HPDE6-E6E7 (cell line): ENCODE results near the gene MTFR1L.

Experiments used
- DNase-seq: peaks from one replicate; pipeline ENCODE4 v3.0.0; 2011; ENCODE audit warnings: missing footprints; ENCODE audit errors: extremely low spot score

The MTFR1L gene

DNA sequence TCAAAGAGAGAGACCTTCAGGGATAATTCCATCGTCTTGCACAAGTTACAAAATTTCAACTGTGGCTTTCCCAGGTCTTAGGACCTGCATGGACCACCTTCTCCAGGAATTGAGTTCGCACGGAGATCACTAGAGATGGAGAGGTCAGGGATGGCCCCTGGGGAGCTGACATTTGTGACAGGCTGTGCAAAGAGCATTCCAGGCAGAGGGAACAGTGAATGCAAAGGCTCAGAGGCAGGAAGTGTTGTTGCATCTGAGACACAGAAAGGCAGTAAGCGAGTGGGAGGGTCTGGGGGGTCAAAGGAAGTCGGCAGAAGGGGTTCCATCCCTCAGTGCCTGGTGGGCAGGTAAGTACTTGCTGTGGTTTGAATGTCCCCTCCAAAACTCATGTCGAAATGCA, 29.3 kb upstream of the MTFR1L start:
- DNase-seq = no peak

DNA sequence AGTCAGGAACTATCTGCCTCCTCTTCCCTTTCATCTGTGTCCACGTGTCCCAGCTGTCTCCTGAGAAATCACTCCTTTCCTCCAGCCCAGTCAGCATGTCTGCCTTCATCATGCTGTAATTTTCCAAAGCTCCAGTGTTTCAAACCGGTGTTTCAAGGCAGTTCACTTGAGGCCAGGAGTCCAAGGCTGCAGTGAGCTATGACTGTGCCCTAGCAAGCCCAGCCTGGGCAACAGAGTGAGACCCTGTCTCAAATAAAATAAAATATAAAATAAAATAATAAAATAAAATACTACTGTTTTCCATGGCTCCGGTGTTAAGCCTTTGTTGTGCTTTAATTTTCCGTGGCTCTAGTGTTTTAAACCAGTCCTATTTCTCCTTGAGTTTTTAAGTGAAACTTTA, 27.6 kb upstream of the MTFR1L start:
- DNase-seq = no peak

DNA sequence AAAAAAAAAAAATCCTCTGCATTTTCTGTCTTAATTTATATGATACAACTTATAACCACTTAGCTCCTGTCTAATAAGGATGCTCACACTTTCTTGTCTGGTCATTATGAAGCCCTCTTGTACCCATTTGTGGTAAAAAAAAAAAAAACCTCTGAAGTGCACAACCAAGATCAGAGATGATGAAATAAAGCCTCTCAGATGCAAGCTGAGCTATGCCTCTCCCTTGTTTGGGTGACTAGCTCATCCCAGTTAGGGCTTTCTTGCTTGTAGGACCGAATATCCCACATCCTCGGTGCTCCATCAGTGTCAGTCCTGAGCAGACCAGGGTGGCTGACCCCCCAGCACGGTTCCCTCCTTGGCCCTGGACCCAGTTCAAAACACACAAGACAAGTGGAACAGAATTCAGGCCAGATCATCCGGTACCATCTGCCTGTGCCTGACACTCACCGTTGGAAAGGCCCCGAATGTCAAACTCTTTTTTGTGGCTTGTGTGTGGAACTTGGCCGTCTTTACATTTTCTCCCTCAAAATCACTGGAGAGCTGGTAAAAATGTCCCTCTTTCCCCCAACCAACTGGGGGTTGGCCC, 26.1 kb upstream of the MTFR1L start:
- no peak for DNase-seq

DNA sequence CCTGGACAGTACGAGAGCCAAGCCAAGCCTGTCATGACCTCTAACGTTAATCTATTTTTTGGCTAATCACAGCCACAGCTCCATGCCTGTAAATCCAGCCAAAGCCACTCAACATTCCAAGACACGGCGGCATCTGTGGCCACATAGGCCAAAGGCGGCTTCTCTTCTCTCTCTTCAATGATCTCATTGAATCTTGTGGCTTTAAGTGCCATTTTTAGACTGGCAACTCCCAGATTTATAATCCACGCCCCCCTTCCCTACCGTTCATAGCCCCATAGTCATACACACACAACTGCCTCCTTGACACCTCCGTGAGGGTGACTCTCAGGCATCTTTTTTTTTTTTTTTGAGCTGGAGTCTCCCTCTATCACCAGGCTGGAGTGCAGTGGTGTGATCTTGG, 25.4 kb upstream of the MTFR1L start:
- DNase-seq = no peak

DNA sequence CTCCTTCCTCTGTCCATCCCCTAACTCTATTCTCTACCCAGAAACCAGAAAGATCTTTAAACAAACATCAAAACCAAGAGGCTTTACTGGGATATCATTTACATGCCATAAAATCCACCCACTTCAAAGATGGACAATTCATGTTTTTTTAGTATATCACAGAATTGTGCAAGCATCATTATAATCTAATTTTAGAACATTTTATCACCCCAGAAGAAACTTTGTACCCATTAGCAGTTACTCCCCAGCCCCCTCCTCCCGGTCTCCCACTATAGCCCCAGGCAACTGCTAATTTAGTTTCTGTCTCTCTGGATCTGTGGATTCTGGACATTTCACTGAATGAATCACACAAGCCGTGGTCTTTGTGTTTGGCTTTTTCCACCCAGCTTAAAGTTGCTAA, 24.5 kb upstream of the MTFR1L start:
- DNase-seq = no peak

DNA sequence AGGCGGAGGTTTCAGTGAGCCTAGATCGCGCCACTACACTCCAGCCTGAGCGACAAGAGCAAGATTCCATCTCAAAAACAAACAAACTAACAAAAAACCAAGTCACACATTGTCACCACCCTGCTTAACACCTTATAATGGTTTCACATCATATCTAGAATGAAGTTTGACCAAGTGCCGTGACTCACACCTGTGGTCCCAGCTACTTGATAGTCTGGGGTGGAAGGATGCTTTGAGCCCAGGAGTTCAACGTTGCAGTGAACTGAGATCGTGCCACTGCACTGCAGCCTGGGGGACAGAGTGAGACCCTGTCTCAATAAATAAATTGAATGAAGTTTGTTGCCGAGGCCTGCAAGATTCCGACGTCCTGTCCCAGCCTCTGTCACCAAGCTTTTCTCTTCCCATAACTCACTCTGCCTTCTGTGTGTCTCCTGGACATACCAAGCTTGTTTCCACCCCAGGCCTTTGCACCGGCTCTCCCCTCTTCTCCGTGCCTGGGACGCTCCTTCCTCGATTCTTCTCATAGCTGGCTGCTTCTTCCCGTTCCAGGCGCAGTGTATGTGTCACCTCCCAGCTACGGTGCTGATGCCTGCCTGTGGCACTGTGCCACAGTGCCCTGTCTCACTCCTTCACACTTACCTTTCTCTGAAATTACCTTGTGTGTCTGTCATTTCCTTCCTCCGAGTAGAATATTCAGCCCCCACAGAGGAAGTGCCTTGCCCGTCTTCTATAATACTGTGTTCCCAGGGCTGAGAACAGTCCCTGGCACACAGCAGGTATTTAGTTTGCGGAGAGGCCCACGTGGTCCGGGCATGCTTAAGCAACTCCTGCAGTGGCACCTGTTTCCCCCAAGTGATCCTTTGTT, 23.6 kb upstream of the MTFR1L start:
- no peak for DNase-seq

DNA sequence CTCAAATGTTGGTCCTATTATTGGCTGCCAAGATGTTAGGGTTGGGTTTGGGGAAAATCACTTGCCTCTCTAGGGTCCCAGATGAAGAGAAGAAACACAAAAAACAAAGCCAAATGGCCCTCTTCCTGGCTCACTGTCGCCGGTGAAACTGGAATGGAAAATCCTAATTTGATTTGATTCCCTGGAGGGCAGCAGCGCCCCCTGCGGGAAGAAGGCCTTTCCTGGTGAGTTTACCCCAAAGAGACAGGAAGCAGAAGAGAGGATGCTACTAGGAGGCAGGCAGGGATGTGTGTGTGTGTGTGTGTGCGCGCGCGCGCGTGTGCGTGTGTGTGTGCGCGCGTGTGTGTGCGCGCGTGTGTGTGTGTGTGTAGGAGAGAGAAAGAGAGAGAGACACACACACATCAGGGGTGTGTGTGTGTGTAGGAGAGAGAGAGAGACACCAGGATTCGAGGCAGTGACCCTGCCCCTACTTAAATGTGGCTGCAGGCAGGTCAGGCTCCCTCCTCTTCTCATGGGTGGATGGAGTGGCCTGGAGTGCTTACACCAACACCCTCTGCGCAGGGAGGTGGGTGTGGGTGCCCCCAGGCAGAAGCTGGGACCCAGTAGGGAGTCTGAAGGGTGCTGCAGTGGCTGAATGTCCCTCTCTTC, 22.8 kb upstream of the MTFR1L start:
- peak; percentile 64 for DNase-seq

DNA sequence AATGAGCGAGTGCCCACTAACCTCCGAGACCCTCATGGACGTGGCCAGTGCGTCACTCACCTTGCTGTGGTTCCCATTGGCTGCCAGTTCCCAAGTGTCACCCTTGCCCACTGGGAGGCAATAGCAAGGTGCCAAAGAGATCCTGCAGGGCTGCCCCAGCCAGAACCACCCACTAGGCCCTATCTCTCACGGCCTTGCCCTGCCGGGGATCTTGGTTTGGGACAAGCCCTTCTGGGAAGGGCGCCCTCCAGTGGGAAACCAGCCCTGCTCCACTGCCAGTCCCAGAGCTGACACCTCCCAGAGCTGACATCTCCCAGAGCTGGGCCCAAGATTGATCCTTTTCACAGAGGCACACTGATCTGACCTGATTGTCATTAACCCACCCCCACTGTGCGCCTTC, 21.8 kb upstream of the MTFR1L start:
- DNase-seq = peak; percentile 50

DNA sequence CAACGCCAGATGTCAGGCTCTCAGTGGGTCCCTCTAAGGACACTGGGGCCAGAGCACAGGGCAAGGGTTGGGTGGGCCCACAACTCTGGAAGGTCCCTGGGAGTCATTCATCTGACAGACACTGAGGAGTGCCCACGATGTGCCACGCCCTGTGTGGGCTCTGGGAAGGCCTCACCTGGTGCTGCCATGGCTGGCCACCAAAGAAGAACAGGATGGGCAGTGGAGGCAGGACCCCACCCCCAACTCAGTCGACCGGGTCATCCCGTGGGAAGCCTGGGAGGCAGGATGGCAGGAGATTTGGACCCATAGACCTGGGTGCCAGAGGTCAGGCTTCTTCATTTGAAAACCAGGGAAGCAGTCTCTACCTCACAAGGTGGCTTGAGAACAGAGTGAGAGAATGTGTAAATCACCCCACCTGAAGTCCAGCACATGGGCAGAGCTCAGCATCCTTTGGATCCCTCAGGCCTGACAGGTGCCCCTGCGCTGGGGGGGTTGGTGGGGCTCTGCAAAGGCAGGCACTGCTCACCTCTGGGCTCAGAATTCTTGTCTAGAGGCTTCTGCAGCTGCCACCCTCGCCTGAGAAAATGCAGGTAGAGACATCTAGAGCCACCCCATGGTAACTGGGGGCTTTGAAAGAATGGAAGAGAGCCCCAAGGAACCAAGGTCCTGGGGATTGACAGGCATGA, 20.9 kb upstream of the MTFR1L start:
- DNase-seq = no peak

DNA sequence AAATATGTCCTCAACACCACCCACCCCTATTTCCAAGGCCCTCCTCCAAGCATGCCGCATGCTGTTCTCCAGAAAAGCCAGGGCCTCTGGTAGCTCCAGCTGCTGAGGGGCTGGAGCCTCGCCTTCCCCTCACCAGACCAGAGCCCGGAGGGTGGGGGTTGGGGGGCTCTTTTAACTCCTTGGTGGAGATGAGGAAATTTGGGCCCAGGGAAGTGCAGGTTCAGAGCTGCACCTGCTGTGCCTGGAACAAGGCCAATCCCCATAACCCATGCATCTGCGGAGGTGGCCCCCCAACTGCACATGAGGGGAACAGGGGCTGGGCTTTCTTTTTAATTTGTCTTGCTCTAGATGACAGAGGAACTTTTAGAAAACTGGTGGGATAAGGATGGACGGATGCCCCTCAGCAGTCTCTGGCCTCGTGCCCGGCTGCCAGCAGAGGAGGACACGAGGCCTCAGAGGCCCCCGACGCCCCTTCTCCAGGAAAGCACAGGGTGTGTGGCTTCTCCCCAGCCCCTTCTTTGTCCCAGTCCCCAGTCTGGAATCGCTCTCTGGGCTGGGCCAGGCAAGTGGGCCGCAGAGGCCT, 20.3 kb upstream of the MTFR1L start:
- no peak for DNase-seq

DNA sequence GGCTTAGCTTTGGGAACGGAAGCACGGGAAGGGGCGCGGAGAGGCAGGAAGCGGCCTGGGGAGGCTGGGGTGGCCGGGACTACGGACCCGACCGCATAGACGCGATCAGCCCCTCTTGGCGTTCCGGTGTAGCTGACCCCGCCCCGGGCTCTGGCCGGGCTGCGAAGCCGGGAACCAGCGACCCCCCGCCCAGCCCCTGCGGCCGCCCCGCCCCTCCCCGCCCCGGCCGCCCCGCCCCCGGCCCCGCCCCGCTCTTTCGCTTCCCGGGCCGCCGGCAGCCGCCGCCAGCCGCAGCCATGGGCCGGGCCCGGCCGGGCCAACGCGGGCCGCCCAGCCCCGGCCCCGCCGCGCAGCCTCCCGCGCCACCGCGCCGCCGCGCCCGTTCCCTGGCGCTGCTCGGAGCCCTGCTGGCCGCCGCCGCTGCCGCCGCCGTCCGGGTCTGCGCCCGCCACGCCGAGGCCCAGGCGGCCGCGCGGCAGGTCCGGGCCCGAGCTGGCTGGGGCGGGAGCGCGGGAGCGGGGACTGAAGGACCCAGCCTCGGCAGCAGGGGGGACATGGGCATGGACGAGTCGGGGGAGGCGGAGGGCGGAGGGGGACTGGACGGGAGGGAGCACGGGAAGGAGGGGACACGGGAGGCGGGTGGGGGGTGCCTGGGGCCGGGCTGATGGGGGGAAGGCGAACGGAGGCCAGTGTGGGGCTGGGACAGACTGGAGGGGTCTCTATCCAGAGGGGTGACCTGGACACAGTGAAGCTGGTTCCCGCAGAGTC, 19.6 kb upstream of the MTFR1L start, which contains the start of gene SELENON:
SELENON (plus strand) TSS at position 259 of the 768 bp plus-strand sequence; CDS start at position 297, 38 bp downstream.
- peak; percentile 60 for DNase-seq

DNA sequence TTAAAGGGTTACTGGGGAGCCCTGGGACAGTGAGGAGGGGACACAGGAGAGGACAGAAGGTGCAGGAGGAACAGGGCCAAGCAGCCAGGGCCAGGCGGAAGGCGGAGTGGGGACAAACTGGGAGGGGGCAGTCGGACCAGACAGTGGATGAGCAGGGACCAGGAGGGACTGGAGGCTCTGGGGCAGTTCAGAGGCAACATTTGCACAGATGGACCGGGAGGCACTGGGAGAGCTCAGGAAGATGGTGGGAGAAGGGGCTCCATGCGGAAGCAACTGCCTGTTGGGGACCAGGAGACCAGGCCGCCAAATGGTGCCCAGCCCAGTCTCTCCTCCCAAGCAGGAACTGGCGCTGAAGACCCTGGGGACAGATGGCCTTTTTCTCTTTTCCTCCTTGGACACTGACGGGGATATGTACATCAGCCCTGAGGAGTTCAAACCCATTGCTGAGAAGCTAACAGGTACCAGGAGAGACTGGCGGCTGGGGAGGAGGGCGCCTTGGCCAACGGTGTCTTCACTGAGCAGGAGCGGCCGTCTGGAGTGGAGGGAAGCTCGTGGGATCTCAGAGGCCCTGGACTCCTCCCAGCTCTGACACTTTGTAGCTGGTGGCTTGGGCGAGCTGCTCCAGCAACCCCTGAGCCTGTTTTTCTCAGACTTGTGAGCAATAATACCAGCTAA, 18.9 kb upstream of the MTFR1L start:
- DNase-seq = no peak

DNA sequence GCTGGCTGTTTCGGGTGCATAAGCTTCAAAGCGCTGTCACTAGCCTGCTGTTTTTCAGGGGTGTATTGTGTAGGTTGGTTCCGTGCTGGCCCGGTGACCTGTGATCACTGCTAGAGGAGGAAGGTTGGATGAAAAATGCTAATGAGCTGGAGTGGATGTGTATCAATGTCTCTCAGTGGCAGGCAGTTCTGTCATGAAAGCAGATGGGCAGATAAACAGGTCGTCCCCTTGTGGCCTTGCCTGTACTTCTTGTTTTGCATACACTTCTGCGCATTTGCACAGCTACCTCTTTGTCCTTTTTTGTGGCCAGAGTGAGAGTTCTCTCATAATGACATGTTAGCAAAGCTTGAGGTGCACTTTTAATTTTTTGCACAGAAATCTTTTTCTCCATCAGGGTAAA, 16.8 kb upstream of the MTFR1L start:
- DNase-seq = no peak

DNA sequence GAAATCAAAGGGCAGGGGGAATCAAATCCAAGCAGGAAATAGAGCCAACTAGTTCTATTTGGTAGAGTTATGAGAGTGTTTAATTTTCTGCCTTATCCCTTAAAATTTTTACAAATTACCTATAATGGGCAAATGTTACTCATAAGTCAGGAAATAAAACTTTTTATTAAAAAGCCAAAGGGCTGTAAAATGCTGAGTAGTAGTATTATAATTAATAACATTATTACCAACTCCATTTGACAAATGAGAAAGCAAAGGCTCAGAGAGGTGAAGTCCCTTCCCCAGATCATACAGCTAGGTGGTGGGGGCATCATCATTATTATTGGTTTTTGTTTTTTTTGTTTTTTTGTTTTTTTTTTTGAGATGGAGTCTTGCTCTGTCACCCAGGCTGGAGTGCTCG, 16.4 kb upstream of the MTFR1L start:
- DNase-seq = no peak

DNA sequence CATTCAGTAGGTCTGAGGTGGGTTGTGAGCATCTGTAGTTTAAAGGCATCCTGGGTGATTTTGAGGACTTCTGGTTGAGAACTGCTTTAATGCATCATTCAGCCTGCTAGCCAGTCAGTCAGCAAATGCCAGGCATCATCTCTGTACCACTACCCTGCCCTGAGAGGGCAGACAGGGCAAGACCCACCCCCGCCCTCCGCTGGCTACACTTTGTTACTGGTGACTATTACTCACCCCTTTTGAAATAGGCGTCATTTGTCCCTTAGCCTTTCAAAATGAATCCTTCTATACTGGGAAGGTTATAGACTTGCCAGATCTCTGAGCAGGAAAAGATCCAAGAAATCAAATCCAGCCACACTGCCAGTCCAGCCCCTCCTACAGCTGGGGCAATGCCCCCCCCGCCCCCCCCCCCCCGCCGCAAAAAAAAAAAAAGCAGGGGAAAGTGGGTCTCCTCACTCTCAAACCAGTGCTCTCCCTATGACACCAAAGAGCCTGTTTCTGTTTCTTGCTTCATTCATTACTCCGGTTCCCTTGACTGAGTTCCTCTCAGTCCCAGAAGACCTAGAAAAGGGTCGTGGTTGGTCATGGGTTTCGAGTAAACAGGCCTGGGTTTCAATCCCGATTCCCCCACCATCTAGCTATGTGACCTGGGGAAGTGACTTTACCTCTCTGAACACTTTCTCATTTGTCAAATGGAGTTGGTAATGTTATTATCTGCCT, 15.3 kb upstream of the MTFR1L start:
- DNase-seq = no peak

DNA sequence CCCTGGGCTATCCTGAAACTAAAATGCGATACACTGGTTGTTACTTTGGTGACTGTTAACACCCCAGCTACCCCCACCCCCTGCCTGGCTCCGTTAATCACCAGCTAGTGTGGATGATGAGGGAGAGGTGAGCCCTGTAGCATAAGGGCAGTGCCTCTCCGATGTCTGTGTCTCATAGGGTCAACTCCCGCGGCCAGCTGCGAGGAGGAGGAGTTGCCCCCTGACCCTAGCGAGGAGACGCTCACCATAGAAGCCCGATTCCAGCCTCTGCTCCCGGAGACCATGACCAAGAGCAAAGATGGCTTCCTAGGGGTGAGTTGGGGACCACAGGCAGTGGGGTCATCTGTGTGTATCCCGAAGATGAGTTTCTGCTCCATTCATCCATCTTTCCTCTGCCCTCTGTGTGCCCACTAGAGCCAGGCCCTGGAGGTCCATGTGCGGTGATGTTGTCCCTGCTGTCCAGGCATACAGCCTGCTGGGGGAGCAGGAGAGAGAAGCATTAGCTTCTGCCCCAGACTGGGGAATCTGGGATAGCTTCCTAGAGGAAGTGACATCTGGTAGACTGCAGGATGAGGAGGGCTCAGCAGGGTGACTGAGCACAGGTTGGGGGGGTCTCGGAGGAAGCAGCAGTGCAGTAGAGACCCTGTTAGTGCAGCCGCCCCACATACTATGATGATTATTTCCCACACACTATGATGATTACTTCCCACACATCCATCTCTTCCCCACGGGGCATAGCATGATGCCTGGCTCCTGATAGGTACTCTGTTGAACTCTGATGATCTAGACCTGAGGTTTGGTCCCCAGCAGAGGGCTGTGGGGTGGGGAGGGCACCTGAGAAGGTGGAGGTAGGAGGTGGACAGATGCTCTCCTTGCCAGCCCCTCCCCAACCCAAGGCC, 14.5 kb upstream of the MTFR1L start:
- DNase-seq = no peak

DNA sequence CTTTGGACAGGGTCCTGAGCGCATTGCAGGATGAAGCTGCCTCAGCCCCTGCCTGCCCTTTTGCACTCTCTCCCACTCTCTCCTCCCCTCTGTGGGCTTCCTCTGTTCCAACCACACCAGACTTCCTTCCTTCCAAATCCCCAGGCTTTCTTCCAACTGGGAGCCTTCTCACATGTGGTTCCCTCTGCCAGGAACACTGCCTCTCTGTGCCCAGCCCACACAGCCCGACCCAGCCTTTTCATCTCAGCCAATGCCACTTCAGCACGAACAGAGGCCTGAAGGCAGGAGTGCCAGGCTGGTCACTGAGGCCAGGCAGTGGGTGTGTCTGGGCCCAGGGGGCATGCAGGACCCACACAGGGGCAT, 13.9 kb upstream of the MTFR1L start:
- DNase-seq = no peak

DNA sequence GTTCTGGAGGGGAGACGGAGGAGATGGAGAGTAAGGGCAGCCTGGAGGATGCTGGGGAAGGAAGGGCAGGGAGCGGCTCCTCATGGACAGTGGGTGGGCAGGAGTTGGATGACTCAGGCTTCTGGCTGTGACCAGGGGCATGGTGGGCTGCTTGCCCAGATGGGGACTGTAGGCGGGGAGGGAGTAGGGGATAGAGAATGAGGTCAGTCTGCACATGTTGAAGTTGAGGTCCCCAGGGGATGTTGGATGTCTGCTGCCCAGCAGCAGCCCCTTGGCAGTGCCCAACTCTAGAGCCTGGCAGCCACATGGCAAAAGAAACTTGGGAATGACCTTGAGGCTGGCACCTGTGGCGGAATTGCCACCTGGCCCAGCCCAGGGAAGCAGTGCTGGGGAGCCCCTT, 13.3 kb upstream of the MTFR1L start:
- DNase-seq = no peak
